H9 (cell line): Measurements from ENCODE around the gene RBMS3. TPM values are rescaled to one million over a fixed set of nuclear protein-coding genes. Genes with fewer than 3 reads are reported as not detected.

ENCODE experiments used
- DNase-seq: peaks from one replicate; pipeline ENCODE4 v3.0.0-alpha.2; 2017
- H2AFZ ChIP-seq: one replicate; pipeline ENCODE4 v1.6.1; 2013; ENCODE audit warnings: mild to moderate bottlenecking, low read length, control low read depth, moderate library complexity
- H2AK5ac ChIP-seq: 2 replicates; pipeline ENCODE4 v1.6.1; 2013; ENCODE audit warnings: low read length, control low read depth, mixed read lengths; ENCODE audit not compliant: insufficient read length
- H2BK120ac ChIP-seq: one replicate; pipeline ENCODE4 v1.6.1; 2013; ENCODE audit warnings: low read depth, mild to moderate bottlenecking, low read length, control low read depth, inconsistent platforms; ENCODE audit not compliant: poor library complexity, severe bottlenecking
- H2BK12ac ChIP-seq: 2 replicates; pipeline ENCODE4 v1.6.1; 2013; ENCODE audit warnings: low read length, control low read depth, mixed read lengths, low read depth; ENCODE audit not compliant: insufficient read length
- H2BK15ac ChIP-seq: 2 replicates; pipeline ENCODE4 v1.6.1; 2013; ENCODE audit warnings: low read depth, low read length, control low read depth
- H2BK20ac ChIP-seq: one replicate; pipeline ENCODE4 v1.6.1; 2013; ENCODE audit warnings: low read depth, mild to moderate bottlenecking, low read length, control low read depth, inconsistent platforms; ENCODE audit not compliant: poor library complexity, severe bottlenecking
- H2BK5ac ChIP-seq: 2 replicates; pipeline ENCODE4 v1.6.1; 2013; ENCODE audit warnings: low read length, control low read depth, mixed read lengths; ENCODE audit not compliant: insufficient read length
- H3K14ac ChIP-seq: 2 replicates; pipeline ENCODE4 v1.6.1; 2013; ENCODE audit warnings: low read length, control low read depth; ENCODE audit not compliant: insufficient read depth
- H3K18ac ChIP-seq: 2 replicates; pipeline ENCODE4 v1.6.1; 2013; ENCODE audit warnings: low read depth, mild to moderate bottlenecking, mixed read lengths, low read length, control low read depth; ENCODE audit not compliant: insufficient read length
- H3K23ac ChIP-seq: 2 replicates; pipeline ENCODE4 v1.6.1; 2013; ENCODE audit warnings: low read length, control low read depth, mixed read lengths, low read depth; ENCODE audit not compliant: insufficient read length
- H3K23me2 ChIP-seq: 2 replicates; pipeline ENCODE4 v1.6.1; 2013; ENCODE audit warnings: low read depth, mild to moderate bottlenecking, mixed read lengths, low read length, control low read depth; ENCODE audit not compliant: insufficient read length, poor library complexity, severe bottlenecking
- H3K27ac ChIP-seq: 2 replicates; pipeline ENCODE4 v1.5.1; 2013; ENCODE audit warnings: low read length, control low read depth, mixed read lengths, low read depth; ENCODE audit not compliant: insufficient read length
- H3K27me3 ChIP-seq: 2 replicates; pipeline ENCODE4 v1.6.1; 2013; ENCODE audit warnings: low read length, control low read depth, inconsistent platforms; ENCODE audit not compliant: insufficient read depth
- H3K4ac ChIP-seq: 2 replicates; pipeline ENCODE4 v1.6.1; 2013; ENCODE audit warnings: low read depth, mild to moderate bottlenecking, control low read depth, inconsistent platforms, low read length, moderate library complexity
- H3K4me1 ChIP-seq: 2 replicates; pipeline ENCODE4 v1.6.1; 2013; ENCODE audit warnings: low read length, control low read depth, inconsistent platforms; ENCODE audit not compliant: insufficient read depth
- H3K4me2 ChIP-seq: 2 replicates; pipeline ENCODE4 v1.6.1; 2013; ENCODE audit warnings: low read length, control low read depth, mixed read lengths; ENCODE audit not compliant: insufficient read length, insufficient read depth
- H3K56ac ChIP-seq: 2 replicates; pipeline ENCODE4 v1.6.1; 2013; ENCODE audit warnings: low read depth, mild to moderate bottlenecking, mixed read lengths, low read length, control low read depth; ENCODE audit not compliant: insufficient read length
- H3K79me1 ChIP-seq: 2 replicates; pipeline ENCODE4 v1.6.1; 2013; ENCODE audit warnings: low read depth, mild to moderate bottlenecking, moderate library complexity, low read length, control low read depth, inconsistent platforms; ENCODE audit not compliant: insufficient read depth, poor library complexity, severe bottlenecking
- H3K79me2 ChIP-seq: 2 replicates; pipeline ENCODE4 v1.6.1; 2013; ENCODE audit warnings: low read length, control low read depth, inconsistent platforms; ENCODE audit not compliant: insufficient read depth
- H3K9ac ChIP-seq: 2 replicates; pipeline ENCODE4 v1.6.1; 2013; ENCODE audit warnings: low read length, control low read depth, mixed read lengths; ENCODE audit not compliant: insufficient read length; ENCODE audit errors: extremely low read depth
- H3K9me3 ChIP-seq: one replicate; pipeline ENCODE4 v1.6.1; 2013; ENCODE audit warnings: low read depth, low read length, inconsistent platforms; ENCODE audit not compliant: control insufficient read depth
- H3T11ph ChIP-seq: one replicate; pipeline ENCODE4 v1.6.1; 2013; ENCODE audit warnings: mild to moderate bottlenecking, low read length, control low read depth, inconsistent platforms
- H4K20me1 ChIP-seq: one replicate; pipeline ENCODE4 v1.6.1; 2013; ENCODE audit not compliant: control insufficient read depth, insufficient read length, insufficient read depth
- H4K5ac ChIP-seq: 2 replicates; pipeline ENCODE4 v1.6.1; 2013; ENCODE audit warnings: low read depth, mild to moderate bottlenecking, mixed read lengths, low read length, control low read depth; ENCODE audit not compliant: insufficient read length
- H4K8ac ChIP-seq: replicated peaks from 2 replicates; pipeline ENCODE4 v1.6.1; 2013; ENCODE audit warnings: low read length, control low read depth, mixed read lengths, low read depth; ENCODE audit not compliant: insufficient read length
- H4K91ac ChIP-seq: 2 replicates; pipeline ENCODE4 v1.6.1; 2013; ENCODE audit warnings: low read depth, mild to moderate bottlenecking, moderate library complexity, mixed read lengths, low read length, control low read depth; ENCODE audit not compliant: insufficient read length
- H3K27ac Mint-ChIP-seq, 3 experiments: 2 replicates in 2 of 3; 3 replicates in 1 of 3; pipeline ENCODE4 v1.8.0; 2020 to 2021; ENCODE audit warnings: mixed read lengths in 3 of 3, mild to moderate bottlenecking in 1 of 3, moderate library complexity in 1 of 3
- H3K27me3 Mint-ChIP-seq: 2 replicates; pipeline ENCODE4 v1.8.0; 2021; ENCODE audit warnings: low read depth, mild to moderate bottlenecking, moderate library complexity, mixed read lengths
- H3K36me3 Mint-ChIP-seq, 3 experiments: 2 replicates in 2 of 3; 3 replicates in 1 of 3; pipeline ENCODE4 v1.8.0; 2020 to 2021; ENCODE audit warnings: low read depth in 3 of 3, mixed read lengths in 3 of 3; ENCODE audit not compliant: insufficient read depth in 1 of 3
- H3K4me1 Mint-ChIP-seq, 2 experiments: 2 replicates each; pipeline ENCODE4 v1.8.0; 2020; ENCODE audit warnings: mixed read lengths in 2 of 2
- H3K4me3 Mint-ChIP-seq, 2 experiments: 2 replicates in 1 of 2; 3 replicates in 1 of 2; pipeline ENCODE4 v1.8.0; 2020 to 2021; ENCODE audit warnings: mild to moderate bottlenecking in 2 of 2, mixed read lengths in 2 of 2, moderate library complexity in 1 of 2
- H3K9me3 Mint-ChIP-seq, 2 experiments: 2 replicates in 1 of 2; 3 replicates in 1 of 2; pipeline ENCODE4 v1.8.0; 2020; ENCODE audit warnings: mild to moderate bottlenecking in 2 of 2, mixed read lengths in 2 of 2, moderate library complexity in 1 of 2
- CTCF ChIP-seq: fragments of 200-600 bp; sonication (generic); conservative IDR thresholded peaks from 3 replicates; pipeline ENCODE4 v1.8.0; 2021; ENCODE audit warnings: antibody characterized with exemption, mild to moderate bottlenecking
- WGBS: extraction: QIAGEN DNeasy Blood & Tissue Kit; methylation state at CpG from one replicate; pipeline ENCODE4 v1.1.7; 2013; ENCODE audit warnings: missing lambda C conversion rate, low lambda C conversion rate, mixed read lengths; ENCODE audit not compliant: insufficient read length; ENCODE audit errors: extremely low coverage; 5-methylcytosine and 5-hydroxymethylcytosine counted together
- total RNA-seq: library from RNA; stranded (reverse); gene quantifications from 2 replicates; pipeline ENCODE4 v1.2.1, GENCODE V29; 2021

RBMS3 gene
- total RNA-seq, 1 experiment from 2014 or later, result 8.1 TPM

- H2AFZ ChIP-seq, result no peak overlapping the region
- Mint-ChIP-seq H3K27ac (no peak overlapping the region), H3K9me3 (no peaks in the 10 kb centered on the region), H3K4me3 (no peak overlapping the region), H3K36me3 (no peaks in the 10 kb centered on the region), H3K4me1 (peaks cover 0 to 11% of the 10 kb centered on the region in 2 experiments; a peak in 2 of 4 replicates), H3K27me3 (no peaks in the 10 kb centered on the region)
- H3K23ac ChIP-seq, result no peak overlapping the region
- no peak overlapping the region for H4K91ac ChIP-seq
- H3K27me3 ChIP-seq, result no peaks in the 10 kb centered on the region
- no peaks in the 10 kb centered on the region for H4K20me1 ChIP-seq
- WGBS, result no CpG with 5 or more reads among the region's 1 CpG
- no peak overlapping the region for H3K27ac ChIP-seq
- H3T11ph ChIP-seq, result no peak overlapping the region
- H3K9ac ChIP-seq, result no peak overlapping the region
- no peak overlapping the region for H3K18ac ChIP-seq
- H2BK12ac ChIP-seq, result no peak overlapping the region
- no peak overlapping the region for H4K5ac ChIP-seq
- H3K79me1 ChIP-seq, result no peaks in the 10 kb centered on the region
- H2BK15ac ChIP-seq, result no peak overlapping the region
- H3K9me3 ChIP-seq, result no peaks in the 10 kb centered on the region
- H2BK20ac ChIP-seq, result no peak overlapping the region
- H3K4ac ChIP-seq, result no peak overlapping the region
- no peak overlapping the region for H3K14ac ChIP-seq
- no peak overlapping the region for H2AK5ac ChIP-seq
- H2BK5ac ChIP-seq, result no peak overlapping the region
- TF ChIP-seq CTCF, result no peak
- no peaks in the 10 kb centered on the region for H3K79me2 ChIP-seq
- peaks cover 3% of the 10 kb centered on the region; the same call in 1 of the 2 replicates for H3K4me1 ChIP-seq
- DNase-seq, result no peak
- H4K8ac ChIP-seq, result no peak overlapping the region
- H3K4me2 ChIP-seq, result no peak overlapping the region
- H2BK120ac ChIP-seq, result no peak overlapping the region
- no peak overlapping the region for H3K56ac ChIP-seq
- no peaks in the 10 kb centered on the region for H3K23me2 ChIP-seq
These were observed 33.3 kb downstream of the RBMS3 start for GRCh38 chr3:29313981-29314726.
